Retinal pigment epithelial cell (primary cell): Measurements from ENCODE around the gene FBXW5.

Source experiments
- DNase-seq: peaks from one replicate; pipeline ENCODE4 v3.0.0-alpha.2; 2010; ENCODE audit warnings: low read depth
- H3K4me3 ChIP-seq: 2 replicates; pipeline ENCODE4 v1.5.1; 2011; ENCODE audit warnings: mild to moderate bottlenecking, low read length, control low read depth, moderate library complexity
- TF ChIP-seq, protein P1 (sequence below): conservative IDR thresholded peaks from 2 replicates; pipeline ENCODE4 v1.5.1; 2011; ENCODE audit warnings: low read depth, low read length, control low read depth, inconsistent platforms

The FBXW5 gene

DNA sequence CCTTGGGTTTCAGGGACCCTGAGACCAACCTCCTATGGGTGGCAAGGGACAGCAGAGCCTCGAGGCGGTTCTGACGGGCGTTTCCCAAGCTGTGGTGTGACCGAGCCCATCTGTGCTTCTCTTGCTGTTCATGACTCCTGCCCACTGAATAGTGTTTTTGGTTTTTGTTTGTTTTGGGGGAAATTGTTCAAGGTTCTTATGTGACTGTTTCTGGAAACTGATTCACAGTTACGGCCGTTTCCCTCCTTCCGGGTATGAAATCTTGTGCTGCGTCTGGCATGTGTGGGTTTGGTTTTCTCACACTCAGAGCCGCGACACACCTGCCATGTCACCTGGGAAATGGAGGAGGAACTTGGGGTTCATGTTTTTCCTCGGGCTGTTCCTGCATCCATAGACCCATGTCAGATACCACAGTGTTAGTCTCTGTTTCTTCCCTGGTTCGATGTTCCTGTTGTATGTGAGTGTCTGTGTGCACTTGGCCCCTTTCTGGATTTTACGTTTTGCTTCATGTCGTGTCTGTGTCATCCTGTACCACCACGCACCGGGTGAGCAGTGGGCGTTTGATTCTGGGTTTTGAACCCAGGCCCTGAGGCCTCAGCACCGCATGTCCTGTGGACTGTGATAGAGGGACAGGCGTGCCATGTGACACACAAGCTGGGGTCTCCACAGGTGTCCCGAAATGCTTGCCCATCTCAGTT, 28.8 kb downstream of the FBXW5 start:
- TF ChIP-seq, protein P1, sequence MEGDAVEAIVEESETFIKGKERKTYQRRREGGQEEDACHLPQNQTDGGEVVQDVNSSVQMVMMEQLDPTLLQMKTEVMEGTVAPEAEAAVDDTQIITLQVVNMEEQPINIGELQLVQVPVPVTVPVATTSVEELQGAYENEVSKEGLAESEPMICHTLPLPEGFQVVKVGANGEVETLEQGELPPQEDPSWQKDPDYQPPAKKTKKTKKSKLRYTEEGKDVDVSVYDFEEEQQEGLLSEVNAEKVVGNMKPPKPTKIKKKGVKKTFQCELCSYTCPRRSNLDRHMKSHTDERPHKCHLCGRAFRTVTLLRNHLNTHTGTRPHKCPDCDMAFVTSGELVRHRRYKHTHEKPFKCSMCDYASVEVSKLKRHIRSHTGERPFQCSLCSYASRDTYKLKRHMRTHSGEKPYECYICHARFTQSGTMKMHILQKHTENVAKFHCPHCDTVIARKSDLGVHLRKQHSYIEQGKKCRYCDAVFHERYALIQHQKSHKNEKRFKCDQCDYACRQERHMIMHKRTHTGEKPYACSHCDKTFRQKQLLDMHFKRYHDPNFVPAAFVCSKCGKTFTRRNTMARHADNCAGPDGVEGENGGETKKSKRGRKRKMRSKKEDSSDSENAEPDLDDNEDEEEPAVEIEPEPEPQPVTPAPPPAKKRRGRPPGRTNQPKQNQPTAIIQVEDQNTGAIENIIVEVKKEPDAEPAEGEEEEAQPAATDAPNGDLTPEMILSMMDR, result no peak
- H3K4me3 ChIP-seq, result no peak overlapping the region
- DNase-seq, result no peak

DNA sequence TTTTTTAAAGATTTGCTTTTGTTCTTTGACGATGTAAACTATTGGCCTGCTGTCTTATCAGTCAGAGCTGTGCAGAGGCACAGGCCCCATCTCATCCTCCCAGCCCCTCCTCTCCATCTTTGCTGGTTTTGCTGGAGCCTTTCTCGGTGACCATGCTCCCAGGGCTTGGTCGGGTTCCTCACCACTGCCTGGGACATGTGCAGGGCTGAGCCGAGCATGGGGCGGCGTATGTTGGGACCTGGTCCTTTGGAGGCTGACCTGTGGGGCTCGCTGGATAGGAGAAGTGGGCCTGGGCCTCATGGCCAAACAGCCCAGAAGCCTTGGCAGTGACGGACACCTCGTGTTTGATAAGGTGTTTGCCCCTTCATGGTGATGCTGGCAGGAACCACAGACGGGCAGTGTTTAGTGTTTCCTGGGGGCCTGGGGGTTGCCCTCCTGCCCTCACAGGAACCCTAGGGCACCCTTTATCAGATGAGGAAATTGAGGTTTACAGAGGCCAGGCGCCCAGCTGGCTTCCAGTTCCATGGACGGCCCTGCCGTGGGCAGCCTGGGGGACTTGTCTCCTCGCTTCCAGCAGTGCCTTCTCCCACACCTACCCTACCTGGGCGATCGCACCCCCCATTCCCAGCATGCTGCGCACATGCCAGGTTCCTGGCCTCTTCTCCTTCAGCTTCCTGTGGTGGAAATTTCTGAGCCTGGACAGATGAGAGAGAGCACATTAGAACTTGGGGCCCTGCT, 30.7 kb downstream of the FBXW5 start:
- H3K4me3 ChIP-seq, result no peak overlapping the region
- TF ChIP-seq, protein P1, result no peak
- DNase-seq, result no peak

DNA sequence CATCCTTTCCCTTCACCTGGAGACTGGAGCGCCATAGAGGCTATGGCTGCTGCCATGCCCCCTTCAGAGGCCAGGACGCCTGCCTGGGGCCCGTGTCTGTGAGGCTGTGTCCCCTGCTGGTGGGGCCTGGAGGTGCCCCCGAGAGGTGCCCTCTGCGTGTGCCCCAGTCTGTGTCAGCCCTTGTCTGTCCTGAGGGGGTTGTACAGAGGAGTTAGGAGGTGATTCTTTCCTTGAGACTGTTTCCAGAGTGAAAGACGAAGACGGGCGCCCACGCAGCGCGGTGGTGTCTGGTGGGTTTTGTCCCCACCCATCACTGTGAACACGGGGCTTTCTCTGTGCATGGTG, 33.7 kb downstream of the FBXW5 start:
- TF ChIP-seq, protein P1, result peak; percentile 3
- H3K4me3 ChIP-seq, result no peak overlapping the region
- DNase-seq, result no peak

DNA sequence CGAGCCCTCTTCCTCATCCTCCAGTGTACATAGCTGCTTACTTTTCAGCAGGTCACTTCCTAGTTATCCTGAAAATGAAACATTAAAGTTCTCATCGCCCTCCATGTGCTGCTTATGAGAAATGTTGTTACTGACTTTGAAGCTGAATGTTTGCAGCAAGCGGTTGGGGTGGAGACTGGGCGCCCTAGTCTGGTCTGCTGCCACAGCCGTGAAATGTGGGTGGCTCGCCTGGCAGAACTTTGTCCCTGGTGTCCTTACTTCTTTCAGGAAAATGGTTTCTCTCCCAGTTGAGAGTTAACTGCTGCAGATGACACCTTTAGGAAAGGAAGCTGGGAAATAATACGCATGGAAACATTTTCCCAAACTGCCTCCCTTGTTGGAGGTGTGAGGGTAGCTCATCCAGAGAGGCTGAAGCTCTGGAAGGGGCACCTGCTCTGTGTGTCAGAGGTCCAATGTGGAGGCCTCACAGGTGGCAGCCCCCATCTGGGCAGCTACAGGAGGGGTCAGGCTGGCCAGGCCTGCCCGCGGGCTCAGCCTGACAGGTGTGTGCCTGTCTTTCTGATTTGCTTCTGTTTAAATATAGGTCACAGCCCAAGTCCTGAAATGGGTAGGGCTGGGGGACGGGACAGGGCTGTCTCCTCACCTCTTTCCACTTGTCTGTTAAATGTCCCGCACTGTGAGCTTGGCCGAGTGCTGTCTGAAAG, 34.2 kb downstream of the FBXW5 start:
- no peak overlapping the region for H3K4me3 ChIP-seq
- TF ChIP-seq, protein P1, result no peak
- no peak for DNase-seq

DNA sequence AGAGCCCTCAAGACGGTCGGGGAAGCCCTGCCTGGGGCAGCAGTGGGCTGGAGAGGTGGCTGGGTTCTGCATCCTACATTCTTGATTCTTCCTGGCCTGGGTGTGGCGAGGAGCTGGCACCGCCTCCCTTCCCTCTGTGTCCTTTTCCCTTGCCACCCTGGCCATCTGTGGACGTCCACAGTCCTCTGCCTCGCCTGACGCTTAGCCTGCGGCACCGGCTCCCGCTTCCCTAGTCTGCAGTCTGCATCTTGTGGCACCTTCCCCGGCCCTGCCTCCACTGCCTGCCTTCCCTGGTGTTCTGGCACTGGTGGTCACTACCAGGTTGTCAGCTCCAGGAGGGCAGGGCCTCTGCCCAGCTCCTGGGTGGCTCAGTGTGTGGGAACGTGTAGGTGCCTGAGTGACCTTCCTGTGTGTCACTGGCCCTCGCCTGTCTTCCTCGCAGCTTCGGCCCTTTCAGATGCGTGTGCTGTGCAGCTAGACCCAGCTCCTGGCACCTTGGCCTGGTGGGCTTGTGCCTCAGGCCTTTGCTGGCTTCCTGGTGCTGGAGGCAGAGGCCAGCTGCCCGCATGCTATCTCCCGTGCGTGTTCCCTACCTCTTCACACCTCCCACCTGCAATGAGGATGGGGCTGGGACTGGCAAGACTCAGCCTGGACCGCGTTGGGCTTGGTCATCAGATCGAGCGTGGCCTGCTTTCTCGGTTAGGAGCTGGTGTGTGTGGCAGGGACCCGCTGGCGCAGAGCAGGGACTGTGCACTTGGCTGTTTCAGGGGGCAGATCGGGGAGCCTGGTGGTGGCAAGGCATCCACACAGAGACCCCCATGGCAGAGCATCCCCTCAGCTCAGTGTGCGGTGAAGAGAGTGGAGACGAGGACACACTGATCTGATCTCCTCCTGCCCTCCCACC, 37.3 kb downstream of the FBXW5 start:
- no peak for DNase-seq
- H3K4me3 ChIP-seq, result no peak overlapping the region
- TF ChIP-seq, protein P1, result no peak

DNA sequence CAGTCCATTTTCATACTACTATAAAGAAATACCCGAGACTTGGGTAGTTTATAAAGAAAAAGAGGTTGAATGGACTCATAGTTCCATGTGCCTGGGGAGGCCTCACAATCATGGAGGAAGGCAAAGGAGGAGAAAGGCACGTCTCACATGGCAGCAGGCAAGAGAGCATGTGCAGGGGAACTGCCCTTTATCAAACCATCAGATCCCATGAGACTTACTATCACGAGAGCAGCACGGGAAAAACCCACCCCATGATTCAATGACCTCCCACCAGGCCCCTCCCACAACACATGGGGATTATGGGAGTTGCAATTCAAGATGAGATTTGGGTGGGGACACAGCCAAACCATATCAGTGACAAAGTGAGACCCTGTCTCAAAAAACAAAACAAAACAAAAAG, 38.3 kb downstream of the FBXW5 start:
- TF ChIP-seq, protein P1, result no peak
- no peak overlapping the region for H3K4me3 ChIP-seq
- DNase-seq, result no peak
